HepG2 (cell line): ENCODE results near the gene HOXD12. TPM values are rescaled to one million over a fixed set of nuclear protein-coding genes. Genes with fewer than 3 reads are reported as not detected.
A peak's percentile ranks its signal among the peaks of the same experiment; 100 is the strongest.

Source experiments
- GATAD1 ChIP-seq: IDR thresholded peaks from 2 replicates; pipeline ENCODE4 v1.6.1; 2016; ENCODE audit warnings: missing genetic modification reagents, missing compliant biosample characterization
- HMGXB4 ChIP-seq, 2 experiments: sonication (generic) in 1 of 2; formaldehyde crosslinking in 1 of 2; IDR thresholded peaks; 2 replicates each; pipeline versions ENCODE4 v1.4.0 to v1.6.1; 2018 to 2020; ENCODE audit warnings: missing genetic modification reagents in 2 of 2, borderline replicate concordance in 1 of 2, low read depth in 1 of 2, mild to moderate bottlenecking in 1 of 2, missing biosample characterization in 1 of 2
- NFIC ChIP-seq: IDR thresholded peaks from 2 replicates; pipeline ENCODE4 v1.6.1; 2012; ENCODE audit warnings: mild to moderate bottlenecking, low read length, inconsistent platforms
- PAWR ChIP-seq: sonication (generic); formaldehyde crosslinking; IDR thresholded peaks from 2 replicates; pipeline ENCODE4 v1.4.0; 2020; ENCODE audit warnings: missing genetic modification reagents, mild to moderate bottlenecking, borderline replicate concordance
- RERE ChIP-seq: IDR thresholded peaks from 2 replicates; pipeline ENCODE4 v1.6.1; 2016; ENCODE audit warnings: low read depth, missing genetic modification reagents, missing compliant biosample characterization
- SIX4 ChIP-seq: sonication (generic); formaldehyde crosslinking; IDR thresholded peaks from 2 replicates; pipeline ENCODE4 v1.4.0; 2020; ENCODE audit warnings: missing genetic modification reagents
- TGIF2 ChIP-seq: IDR thresholded peaks from 2 replicates; pipeline ENCODE4 v1.6.1; 2016; ENCODE audit warnings: control low read depth, missing compliant biosample characterization
- TIGD3 ChIP-seq: sonication (generic); formaldehyde crosslinking; IDR thresholded peaks from 2 replicates; pipeline ENCODE4 v1.5.1; 2020; ENCODE audit warnings: mild to moderate bottlenecking, missing genetic modification reagents, borderline replicate concordance
- XBP1 ChIP-seq: sonication (generic); formaldehyde crosslinking; IDR thresholded peaks from 2 replicates; pipeline ENCODE4 v1.5.0; 2020; ENCODE audit warnings: missing genetic modification reagents
- ZNF124 ChIP-seq: sonication (generic); formaldehyde crosslinking; IDR thresholded peaks from 2 replicates; pipeline ENCODE4 v1.4.0; 2020; ENCODE audit warnings: missing genetic modification reagents
- ZNF317 ChIP-seq: sonication (generic); formaldehyde crosslinking; IDR thresholded peaks from 2 replicates; pipeline ENCODE4 v1.5.0; 2020; ENCODE audit warnings: mild to moderate bottlenecking, missing genetic modification reagents
- ZNF687 ChIP-seq: sonication (generic); formaldehyde crosslinking; IDR thresholded peaks from 2 replicates; pipeline ENCODE4 v1.5.1; 2020; ENCODE audit warnings: mild to moderate bottlenecking, missing genetic modification reagents, moderate library complexity
- ZNF878 ChIP-seq: sonication (generic); formaldehyde crosslinking; IDR thresholded peaks from 2 replicates; pipeline ENCODE4 v1.8.1; 2023; ENCODE audit warnings: mild to moderate bottlenecking, missing genetic modification reagents, moderate library complexity
- ZSCAN29 ChIP-seq: sonication (generic); formaldehyde crosslinking; conservative IDR thresholded peaks from 2 replicates; pipeline ENCODE4 v1.4.0; 2020; ENCODE audit warnings: mild to moderate bottlenecking, missing genetic modification reagents
- polyA plus RNA-seq, 8 experiments: library from polyadenylated mRNA; depleted of rRNA in 3 of 8; stranded (reverse) in 7 of 8; unstranded in 1 of 8; fragments of >200 nt; fragmentation: Illumina TruSeq in 4 of 8; extraction: Trizol in 4 of 8; gene quantifications; 2 replicates each; pipeline versions ENCODE4 v1.2.1 to v1.2.3, GENCODE V29; 2011 to 2016; ENCODE audit warnings: low read depth in 4 of 8, missing spikeins in 1 of 8, mixed read lengths in 1 of 8; ENCODE audit not compliant: insufficient read depth in 1 of 8
- total RNA-seq, 5 experiments: library from RNA; depleted of rRNA; stranded (reverse); fragments of >200 nt; fragmentation: Illumina TruSeq; extraction: Trizol; gene quantifications; 2 replicates each; pipeline ENCODE4 v1.2.3, GENCODE V29; 2016; ENCODE audit warnings: low read depth in 1 of 5

Gene HOXD12
- total and polyA plus RNA-seq, 2 of the 13 experiments (the other 11 are each of a cell fraction or from before 2014, with no cell fraction given), result not detected

- TF ChIP-seq HMGXB4 (CRISPR knock-in tag; IDR thresholded peaks at IDR 0.05; ENCODE audit: borderline replicate concordance in 1 of 2, low read depth in 1 of 2), result peak; percentile 38 to 88; a peak in 3 of 4 replicates
- peak; percentile 82 for TF ChIP-seq ZNF687 (CRISPR knock-in tag)
- 0 out of 2 replicates have a peak, but pooled peaks have one; percentile 54 for TF ChIP-seq ZNF317 (CRISPR knock-in tag)
- TF ChIP-seq ZNF124 (CRISPR knock-in tag), result 0 out of 2 replicates have a peak, but pooled peaks have one; percentile 47
- no peak for TF ChIP-seq XBP1
- no peak for TF ChIP-seq TIGD3
- TF ChIP-seq PAWR (CRISPR knock-in tag), result no peak
- peak; percentile 100 for TF ChIP-seq ZSCAN29 (CRISPR knock-in tag)
- TF ChIP-seq RERE (CRISPR knock-in tag), result no peak
- 0 out of 2 replicates have a peak, but pooled peaks have one; percentile 45 for TF ChIP-seq GATAD1 (CRISPR knock-in tag)
- TF ChIP-seq TGIF2 (CRISPR knock-in tag), result no peak
- no peak for TF ChIP-seq NFIC
- peak; percentile 48; the same call in 1 of the 2 replicates for TF ChIP-seq ZNF878 (CRISPR knock-in tag)
- no peak for TF ChIP-seq SIX4 (CRISPR knock-in tag)
Measured at GRCh38 chr2:176088048-176088936, 11.3 kb upstream of the HOXD12 start (continued).
